BJ (cell line): ENCODE data around the gene ADAMTS12. TPM values are rescaled to one million over a fixed set of nuclear protein-coding genes. Genes with fewer than 3 reads are reported as not detected.
A peak's percentile ranks its signal among the peaks of the same experiment; 100 is the strongest.

Source experiments
- CTCF ChIA-PET: fragments of 350-600 bp; formaldehyde crosslinking; extraction: SDS; loops from one replicate; lab custom pipeline; 2021; ENCODE audit warnings: antibody characterized with exemption, inconsistent platforms; lab: Yijun Ruan, JAX
- POLR2A ChIA-PET: fragments of 300-600 bp; sonication (Branson Sonifier 250); formaldehyde crosslinking; extraction: SDS; loops from one replicate; lab custom pipeline; 2021; ENCODE audit warnings: antibody characterized with exemption; lab: Charles Lee
- DNase-seq: peaks from one replicate; pipeline ENCODE4 v3.0.0-alpha.2; 2011; ENCODE audit warnings: low read depth
- H3K27me3 ChIP-seq: 2 replicates; pipeline ENCODE4 v1.6.0; 2011; ENCODE audit warnings: low read length; ENCODE audit not compliant: control insufficient read depth, insufficient read depth
- H3K36me3 ChIP-seq: 2 replicates; pipeline ENCODE4 v1.5.1; 2011; ENCODE audit warnings: low read length; ENCODE audit not compliant: control insufficient read depth, insufficient read depth
- H3K4me3 ChIP-seq: 2 replicates; pipeline ENCODE4 v1.5.1; 2011; ENCODE audit warnings: low read depth, mild to moderate bottlenecking, control low read depth, low read length
- CTCF ChIP-seq: IDR thresholded peaks from 2 replicates; pipeline ENCODE4 v1.5.1; 2011; ENCODE audit warnings: low read depth, mild to moderate bottlenecking, control low read depth, inconsistent platforms, low read length, moderate library complexity; ENCODE audit not compliant: insufficient read depth
- polyA plus RNA-seq: library from polyadenylated mRNA; depleted of rRNA; stranded (reverse); fragments of >200 nt; gene quantifications from 2 replicates; pipeline ENCODE4 v1.2.3, GENCODE V29; 2011

Gene ADAMTS12
- polyA plus RNA-seq, 1 experiment, result 25.6 TPM

GRCh38 chr5:33696411-33696810 lies 195.4 kb downstream of the ADAMTS12 start:
- no peaks in the 10 kb centered on the region for H3K36me3 ChIP-seq
- CTCF ChIA-PET, result interaction anchor here (1.0 kb wide), 1 partner anchor 195 kb away, joined by 3 read pairs; the partner anchor contains the start of gene ADAMTS12
- DNase-seq, result no peak
- H3K27me3 ChIP-seq, result no peaks in the 10 kb centered on the region
- no peak overlapping the region for H3K4me3 ChIP-seq
- TF ChIP-seq CTCF, result no peak
- POLR2A ChIA-PET, result no interaction called here

DNA sequence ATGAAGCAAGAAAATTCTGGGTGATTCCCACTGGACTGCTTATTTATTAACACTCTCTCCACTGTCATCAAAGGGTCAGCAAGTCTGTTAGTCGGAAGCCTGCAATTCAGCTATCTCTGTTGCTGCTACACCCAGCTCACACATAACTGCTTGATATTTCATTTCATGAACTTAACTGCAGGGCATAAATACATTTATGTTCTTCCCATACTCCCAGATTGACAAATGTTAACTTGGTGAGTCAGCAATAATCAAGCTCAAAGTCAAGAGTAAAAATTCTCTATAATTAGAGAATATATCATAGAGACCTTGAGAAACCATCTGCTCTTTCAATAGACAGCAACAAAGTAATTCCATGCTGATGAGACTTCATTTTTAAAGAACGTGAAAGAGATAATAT lies 198.8 kb downstream of the ADAMTS12 start:
- no peak for TF ChIP-seq CTCF
- ChIA-PET CTCF (no interaction called here), POLR2A (no interaction called here)
- Histone ChIP-seq H3K36me3 (no peaks in the 10 kb centered on the region), H3K27me3 (no peaks in the 10 kb centered on the region), H3K4me3 (no peak overlapping the region)
- DNase-seq, result no peak

- Histone ChIP-seq H3K36me3 (no peaks in the 10 kb centered on the region), H3K27me3 (no peaks in the 10 kb centered on the region), H3K4me3 (no peak overlapping the region)
- ChIA-PET POLR2A (no interaction called here), CTCF (no interaction called here)
- DNase-seq, result no peak
- TF ChIP-seq CTCF, result no peak
Observed at GRCh38 chr5:33691856-33692255, 199.9 kb downstream of the ADAMTS12 start.

GRCh38 chr5:33690374-33691135 lies 201.2 kb downstream of the ADAMTS12 start:
- Histone ChIP-seq H3K27me3 (no peaks in the 10 kb centered on the region), H3K4me3 (no peak overlapping the region), H3K36me3 (no peaks in the 10 kb centered on the region)
- no peak for TF ChIP-seq CTCF
- DNase-seq, result peak; percentile 80
- ChIA-PET POLR2A (interaction anchor here (0.6 kb wide), 1 partner anchor 91 kb away, joined by 3 read pairs; no protein-coding TSS in a partner anchor), CTCF (no interaction called here)

GRCh38 chr5:33688526-33688925 lies 203.3 kb downstream of the ADAMTS12 start:
- TF ChIP-seq CTCF, result no peak
- DNase-seq, result no peak
- CTCF ChIA-PET, result interaction anchor here (1.0 to 1.2 kb wide), 2 partner anchors 16 to 33 kb away, joined by 3 read pairs; no protein-coding TSS in a partner anchor
- Histone ChIP-seq H3K36me3 (no peaks in the 10 kb centered on the region), H3K4me3 (no peak overlapping the region), H3K27me3 (no peaks in the 10 kb centered on the region)
- POLR2A ChIA-PET, result no interaction called here
